Natural killer cell (primary cell): Measurements from ENCODE around the gene RTL10. TPM values are rescaled to one million over a fixed set of nuclear protein-coding genes. Genes with fewer than 3 reads are reported as not detected.

Source experiments
- ATAC-seq, 3 donors: fragments of 150-1000 bp in 2 of 3; fragments of 200-7000 bp in 1 of 3; cut with Tn5 transposase; 1 replicate in 1 of 3; 2 replicates in 2 of 3; pipeline ENCODE4 v1.10.0; 2021; ENCODE audit warnings: mild to moderate bottlenecking in 2 of 3, moderate library complexity in 2 of 3
- DNase-seq, 2 donors: peaks; one replicate each; pipeline versions ENCODE4 v3.0.0 to v3.0.0-alpha.2; 2013 to 2021; ENCODE audit warnings: mixed read lengths in 1 of 2
- H3K27ac ChIP-seq: one replicate; pipeline ENCODE4 v1.5.1; 2013; ENCODE audit warnings: mild to moderate bottlenecking, low read length
- H3K27me3 ChIP-seq: one replicate; pipeline ENCODE4 v1.6.1; 2013; ENCODE audit warnings: low read length; ENCODE audit not compliant: control insufficient read depth, insufficient read depth
- H3K36me3 ChIP-seq: one replicate; pipeline ENCODE4 v1.6.1; 2013; ENCODE audit warnings: low read length; ENCODE audit not compliant: control insufficient read depth, insufficient read depth
- H3K4me1 ChIP-seq: one replicate; pipeline ENCODE4 v1.6.1; 2013; ENCODE audit warnings: low read length; ENCODE audit not compliant: control insufficient read depth, insufficient read depth
- H3K4me3 ChIP-seq: one replicate; pipeline ENCODE4 v1.5.1; 2013; ENCODE audit warnings: low read length
- H3K9me3 ChIP-seq: one replicate; pipeline ENCODE4 v1.6.1; 2013; ENCODE audit warnings: low read length; ENCODE audit not compliant: control insufficient read depth, insufficient read depth
- H3K27ac Mint-ChIP-seq, 2 donors: one replicate each; pipeline ENCODE4 v1.8.0; 2022; ENCODE audit warnings: mild to moderate bottlenecking in 2 of 2, mixed read lengths in 2 of 2, moderate library complexity in 1 of 2
- H3K27me3 Mint-ChIP-seq, 2 donors: one replicate each; pipeline ENCODE4 v1.8.0; 2022; ENCODE audit warnings: low read depth in 2 of 2, mixed read lengths in 2 of 2
- H3K36me3 Mint-ChIP-seq: one replicate; pipeline ENCODE4 v1.8.0; 2022; ENCODE audit warnings: mixed read lengths
- H3K4me1 Mint-ChIP-seq, 2 donors: one replicate each; pipeline ENCODE4 v1.8.0; 2022; ENCODE audit warnings: mixed read lengths in 2 of 2
- H3K4me3 Mint-ChIP-seq: one replicate; pipeline ENCODE4 v1.8.0; 2022; ENCODE audit warnings: mild to moderate bottlenecking, moderate library complexity, mixed read lengths
- H3K9me3 Mint-ChIP-seq, 2 donors: one replicate each; pipeline ENCODE4 v1.8.0; 2022; ENCODE audit warnings: mixed read lengths in 2 of 2
- CTCF ChIP-seq: fragments of 200-600 bp; IDR thresholded peaks from one replicate; pipeline ENCODE4 v1.8.0; 2022; ENCODE audit warnings: antibody characterized with exemption
- WGBS: methylation state at CpG from one replicate; pipeline ENCODE4 v1.1.7; 2013; ENCODE audit warnings: missing lambda C conversion rate; ENCODE audit not compliant: insufficient coverage; 5-methylcytosine and 5-hydroxymethylcytosine counted together
- intact Hi-C: fragments of 100-400 bp; cut with micrococcal nuclease; formaldehyde crosslinking; loops from one replicate; pipeline ENCODE4 v1.14.2; 2022
- total RNA-seq, 4 donors: library from RNA; stranded (reverse); fragments of 120-200 nt in 1 of 4; gene quantifications; one replicate each; pipeline versions ENCODE4 v1.2.3 to v1.2.4, GENCODE V29; 2013 to 2022

RTL10 gene
- total RNA-seq, 3 donors from 2014 or later (not counting 1 experiment from before 2014, with no cell fraction given) = 6.4 to 12.5 (median 11.7) TPM

- 88% methylated on average over 9 of the region's 9 CpGs for WGBS
- DNase-seq = no peak
- intact Hi-C loops = no loop called here
- H3K4me3 ChIP-seq = no peak overlapping the region
- no peaks in the 10 kb centered on the region for H3K9me3 ChIP-seq
- H3K27me3 Mint-ChIP-seq = no peaks in the 10 kb centered on the region
- peaks cover 0 to 7% of the 10 kb centered on the region in 2 donors for H3K4me1 Mint-ChIP-seq
- H3K27ac ChIP-seq = no peak overlapping the region
- no peaks in the 10 kb centered on the region for H3K9me3 Mint-ChIP-seq
- no peaks in the 10 kb centered on the region for H3K36me3 Mint-ChIP-seq
- no peak overlapping the region for H3K4me3 Mint-ChIP-seq
- H3K4me1 ChIP-seq = peaks cover 18% of the 10 kb centered on the region
- H3K36me3 ChIP-seq = peaks cover 6% of the 10 kb centered on the region
- TF ChIP-seq CTCF = no peak
- H3K27ac Mint-ChIP-seq = no peak overlapping the region
- no peaks in the 10 kb centered on the region for H3K27me3 ChIP-seq
- ATAC-seq = no peak
Measured at GRCh38 chr22:19846620-19847344, 7.9 kb downstream of the RTL10 start.

GRCh38 chr22:19845054-19845722 lies 9.5 kb downstream of the RTL10 start:
- TF ChIP-seq CTCF = no peak
- no peak overlapping the region for H3K4me3 Mint-ChIP-seq
- H3K9me3 Mint-ChIP-seq = no peaks in the 10 kb centered on the region
- 76% methylated on average over 7 of the region's 8 CpGs for WGBS
- Histone ChIP-seq H3K4me1 (peaks cover 18% of the 10 kb centered on the region), H3K36me3 (no peaks in the 10 kb centered on the region), H3K27me3 (no peaks in the 10 kb centered on the region), H3K27ac (no peak overlapping the region), H3K9me3 (no peaks in the 10 kb centered on the region), H3K4me3 (no peak overlapping the region)
- intact Hi-C loops = no loop called here
- no peaks in the 10 kb centered on the region for H3K27me3 Mint-ChIP-seq
- H3K36me3 Mint-ChIP-seq = no peaks in the 10 kb centered on the region
- DNase-seq (peak in 1 of 2 donors; percentile 33), ATAC-seq (no peak)
- no peak overlapping the region for H3K27ac Mint-ChIP-seq
- H3K4me1 Mint-ChIP-seq = peaks cover 0 to 7% of the 10 kb centered on the region in 2 donors

GRCh38 chr22:19844377-19845053 lies 10.2 kb downstream of the RTL10 start:
- H3K4me1 Mint-ChIP-seq = peaks cover 0 to 7% of the 10 kb centered on the region in 2 donors
- no peak overlapping the region for H3K4me3 ChIP-seq
- no peaks in the 10 kb centered on the region for H3K36me3 ChIP-seq
- H3K4me3 Mint-ChIP-seq = no peak overlapping the region
- ATAC-seq (peak in 1 of 3 donors; percentile 34), DNase-seq (peak in 1 of 2 donors; percentile 55)
- peak overlapping the region in 1 of 2 donors; percentile 58 for H3K27ac Mint-ChIP-seq
- no peaks in the 10 kb centered on the region for H3K27me3 Mint-ChIP-seq
- no peak overlapping the region for H3K27ac ChIP-seq
- H3K4me1 ChIP-seq = peaks cover 18% of the 10 kb centered on the region
- 29% methylated on average over 18 of the region's 18 CpGs for whole genome bisulfite sequencing
- TF ChIP-seq CTCF = no peak
- no peaks in the 10 kb centered on the region for H3K36me3 Mint-ChIP-seq
- no peaks in the 10 kb centered on the region for H3K9me3 ChIP-seq
- intact Hi-C loops = no loop called here
- no peaks in the 10 kb centered on the region for H3K9me3 Mint-ChIP-seq
- no peaks in the 10 kb centered on the region for H3K27me3 ChIP-seq
